ENCODE measurements around the gene ADGB. TPM values are rescaled to one million over a fixed set of nuclear protein-coding genes. Genes with fewer than 3 reads are reported as not detected.

Gene ADGB
- total and polyA plus RNA-seq, 4 donors, result 0.18 TPM; not detected in 3

DNA sequence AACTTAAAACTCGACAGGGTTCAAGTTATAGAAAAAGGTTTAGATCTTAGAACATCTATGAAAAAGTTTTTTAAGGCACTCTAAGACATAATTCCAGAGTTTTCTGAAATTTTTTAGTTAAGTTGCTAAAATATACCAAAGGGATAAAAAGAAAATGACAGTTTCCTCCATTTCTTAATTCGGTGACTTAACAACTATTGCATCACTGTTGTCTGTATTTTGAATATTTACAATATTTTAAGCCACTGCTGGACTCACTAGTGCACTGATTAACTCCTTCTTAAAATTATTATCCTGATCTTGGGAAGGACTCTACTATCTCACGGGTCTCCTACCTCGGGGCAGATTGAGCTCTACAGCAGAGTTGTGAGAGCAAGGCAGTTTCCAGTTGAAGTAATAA is 91.0 kb downstream of the ADGB start:
- H3K36me3 ChIP-seq (ENCODE audit: control insufficient read depth in 1 of 2, insufficient read depth in 2 of 2, low read length in 1 of 2), result no peaks in the 10 kb centered on the region
- no peak overlapping the region for H3K27ac ChIP-seq (ENCODE audit: low read depth in 1 of 2, low read length in 2 of 2)
- no peak overlapping the region for H3K4me3 ChIP-seq (ENCODE audit: low read length in 2 of 2)
- peaks cover 2% of the 10 kb centered on the region for H3K9me3 ChIP-seq (ENCODE audit: control insufficient read depth, low read length)
- WGBS, 2 donors, result 76 to 82% methylated on average over 4 of the region's 4 CpGs
- ATAC-seq (ENCODE audit: low FRiP score) (no peak), DNase-seq (no peak)
- no peaks in the 10 kb centered on the region for H3K27me3 ChIP-seq (ENCODE audit: control insufficient read depth in 1 of 2, insufficient read depth in 2 of 2, low read length in 1 of 2)
- intact Hi-C loops (cut with DNase I), result no loop called here
- peaks cover 0 to 2% of the 10 kb centered on the region in 2 donors for H3K4me1 ChIP-seq (ENCODE audit: control insufficient read depth in 1 of 2, insufficient read depth in 2 of 2, low read length in 2 of 2)

DNA sequence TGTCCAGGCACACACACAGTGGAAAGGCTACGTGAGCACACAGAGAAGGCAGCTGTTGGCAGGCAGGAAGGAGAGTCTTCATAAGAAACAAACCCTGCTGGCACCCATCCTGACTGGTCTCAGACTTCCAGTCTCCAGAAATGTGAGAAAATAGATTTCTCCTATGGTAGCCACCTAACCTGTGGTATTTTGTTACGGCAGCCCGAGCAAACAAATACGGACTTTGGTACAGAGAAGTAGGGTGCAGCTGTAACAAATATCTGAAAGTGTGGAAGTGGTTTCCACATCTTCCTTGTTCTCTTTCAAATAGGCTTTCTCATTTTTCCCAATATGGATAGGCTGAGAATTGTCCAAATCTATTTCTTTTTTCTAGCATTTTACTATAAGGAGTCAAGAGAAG is 94.6 kb downstream of the ADGB start:
- peaks cover 0 to 2% of the 10 kb centered on the region in 2 donors for H3K4me1 ChIP-seq (ENCODE audit: control insufficient read depth in 1 of 2, insufficient read depth in 2 of 2, low read length in 2 of 2)
- intact Hi-C loops (cut with DNase I), result no loop called here
- 76 to 81% methylated on average over 4 of the region's 4 CpGs for WGBS, 2 donors

GRCh38 chr6:146697921-146698320 is 99.1 kb downstream of the ADGB start:
- Histone ChIP-seq H3K36me3 (ENCODE audit: control insufficient read depth in 1 of 2, insufficient read depth in 2 of 2, low read length in 1 of 2) (no peaks in the 10 kb centered on the region), H3K4me1 (ENCODE audit: control insufficient read depth in 1 of 2, insufficient read depth in 2 of 2, low read length in 2 of 2) (peaks cover 0 to 2% of the 10 kb centered on the region in 2 donors), H3K27me3 (ENCODE audit: control insufficient read depth in 1 of 2, insufficient read depth in 2 of 2, low read length in 1 of 2) (no peaks in the 10 kb centered on the region), H3K4me3 (ENCODE audit: low read length in 2 of 2) (no peak overlapping the region), H3K27ac (ENCODE audit: low read depth in 1 of 2, low read length in 2 of 2) (no peak overlapping the region), H3K9me3 (ENCODE audit: control insufficient read depth, low read length) (peaks cover 2% of the 10 kb centered on the region)
- WGBS, 2 donors, result 35 to 50% methylated on average over 2 of the region's 2 CpGs
- intact Hi-C loops (cut with DNase I), result loop anchor here (2.0 to 5.0 kb wide), 2 partner anchors 155 to 156 kb away; partner anchors contain the start of gene RAB32 (in 2 of the 2)
- DNase-seq (no peak), ATAC-seq (ENCODE audit: low FRiP score) (no peak)

More for the DNA sequence above, 94.6 kb downstream of the ADGB start:
- Histone ChIP-seq H3K27me3 (ENCODE audit: control insufficient read depth in 1 of 2, insufficient read depth in 2 of 2, low read length in 1 of 2) (no peaks in the 10 kb centered on the region), H3K27ac (ENCODE audit: low read depth in 1 of 2, low read length in 2 of 2) (no peak overlapping the region), H3K9me3 (ENCODE audit: control insufficient read depth, low read length) (peaks cover 2% of the 10 kb centered on the region), H3K4me3 (ENCODE audit: low read length in 2 of 2) (no peak overlapping the region), H3K36me3 (ENCODE audit: control insufficient read depth in 1 of 2, insufficient read depth in 2 of 2, low read length in 1 of 2) (no peaks in the 10 kb centered on the region)
- no peak for DNase-seq
- ATAC-seq (ENCODE audit: low FRiP score), result no peak

- no peaks in the 10 kb centered on the region for H3K27me3 ChIP-seq (ENCODE audit: control insufficient read depth in 1 of 2, insufficient read depth in 2 of 2, low read length in 1 of 2)
- no peak overlapping the region for H3K4me3 ChIP-seq (ENCODE audit: low read length in 2 of 2)
- no peaks in the 10 kb centered on the region for H3K36me3 ChIP-seq (ENCODE audit: control insufficient read depth in 1 of 2, insufficient read depth in 2 of 2, low read length in 1 of 2)
- no peaks in the 10 kb centered on the region for H3K9me3 ChIP-seq (ENCODE audit: control insufficient read depth, low read length)
- H3K27ac ChIP-seq (ENCODE audit: low read depth in 1 of 2, low read length in 2 of 2), result no peak overlapping the region
- DNase-seq (peak in 1 of 2 donors; percentile 71), ATAC-seq (ENCODE audit: low FRiP score) (peak; percentile 80)
- WGBS, 2 donors, result 22 to 25% methylated on average over 6 of the region's 6 CpGs
- no peaks in the 10 kb centered on the region for H3K4me1 ChIP-seq (ENCODE audit: control insufficient read depth in 1 of 2, insufficient read depth in 2 of 2, low read length in 2 of 2)
- intact Hi-C loops (cut with DNase I), result loop anchor here in 1 of 2 donors (10.0 kb wide), 1 partner anchor 775 kb away; no protein-coding TSS in a partner anchor
Observed at GRCh38 chr6:146700078-146700686, 101.4 kb downstream of the ADGB start.

- Histone ChIP-seq H3K27ac (ENCODE audit: low read depth in 1 of 2, low read length in 2 of 2) (no peak overlapping the region), H3K4me1 (ENCODE audit: control insufficient read depth in 1 of 2, insufficient read depth in 2 of 2, low read length in 2 of 2) (no peaks in the 10 kb centered on the region), H3K4me3 (ENCODE audit: low read length in 2 of 2) (no peak overlapping the region), H3K9me3 (ENCODE audit: control insufficient read depth, low read length) (no peaks in the 10 kb centered on the region), H3K27me3 (ENCODE audit: control insufficient read depth in 1 of 2, insufficient read depth in 2 of 2, low read length in 1 of 2) (no peaks in the 10 kb centered on the region), H3K36me3 (ENCODE audit: control insufficient read depth in 1 of 2, insufficient read depth in 2 of 2, low read length in 1 of 2) (no peaks in the 10 kb centered on the region)
- intact Hi-C loops (cut with DNase I), result loop anchor here in 1 of 2 donors (10.0 kb wide), 1 partner anchor 777 kb away; no protein-coding TSS in a partner anchor
- DNase-seq (no peak), ATAC-seq (ENCODE audit: low FRiP score) (no peak)
- WGBS, 2 donors, result 59 to 66% methylated on average over 2 of the region's 2 CpGs
Observed at GRCh38 chr6:146701632-146702031, 102.9 kb downstream of the ADGB start.

GRCh38 chr6:146709036-146709622 is 110.4 kb downstream of the ADGB start:
- intact Hi-C loops (cut with DNase I), result loop anchor here in 1 of 2 donors (10.0 kb wide), 1 partner anchor 784 kb away; no protein-coding TSS in a partner anchor
- Histone ChIP-seq H3K27ac (ENCODE audit: low read depth in 1 of 2, low read length in 2 of 2) (no peak overlapping the region), H3K27me3 (ENCODE audit: control insufficient read depth in 1 of 2, insufficient read depth in 2 of 2, low read length in 1 of 2) (no peaks in the 10 kb centered on the region), H3K36me3 (ENCODE audit: control insufficient read depth in 1 of 2, insufficient read depth in 2 of 2, low read length in 1 of 2) (no peaks in the 10 kb centered on the region), H3K4me3 (ENCODE audit: low read length in 2 of 2) (no peak overlapping the region), H3K9me3 (ENCODE audit: control insufficient read depth, low read length) (peaks cover 3% of the 10 kb centered on the region), H3K4me1 (ENCODE audit: control insufficient read depth in 1 of 2, insufficient read depth in 2 of 2, low read length in 2 of 2) (no peaks in the 10 kb centered on the region)
- DNase-seq, result no peak
- 45 to 53% methylated on average over 2 of the region's 2 CpGs for WGBS, 2 donors
- no peak for ATAC-seq (ENCODE audit: low FRiP score)

GRCh38 chr6:146719387-146719786 is 120.6 kb downstream of the ADGB start:
- no peaks in the 10 kb centered on the region for H3K27me3 ChIP-seq (ENCODE audit: control insufficient read depth in 1 of 2, insufficient read depth in 2 of 2, low read length in 1 of 2)
- H3K36me3 ChIP-seq (ENCODE audit: control insufficient read depth in 1 of 2, insufficient read depth in 2 of 2, low read length in 1 of 2), result no peaks in the 10 kb centered on the region
- H3K9me3 ChIP-seq (ENCODE audit: control insufficient read depth, low read length), result no peaks in the 10 kb centered on the region
- ATAC-seq (ENCODE audit: low FRiP score) (no peak), DNase-seq (no peak)
- H3K4me1 ChIP-seq (ENCODE audit: control insufficient read depth in 1 of 2, insufficient read depth in 2 of 2, low read length in 2 of 2), result no peaks in the 10 kb centered on the region
- WGBS, 2 donors, result 53 to 61% methylated on average over 4 of the region's 4 CpGs
- intact Hi-C loops (cut with DNase I), result no loop called here
- H3K4me3 ChIP-seq (ENCODE audit: low read length in 2 of 2), result no peak overlapping the region
- H3K27ac ChIP-seq (ENCODE audit: low read depth in 1 of 2, low read length in 2 of 2), result no peak overlapping the region

DNA sequence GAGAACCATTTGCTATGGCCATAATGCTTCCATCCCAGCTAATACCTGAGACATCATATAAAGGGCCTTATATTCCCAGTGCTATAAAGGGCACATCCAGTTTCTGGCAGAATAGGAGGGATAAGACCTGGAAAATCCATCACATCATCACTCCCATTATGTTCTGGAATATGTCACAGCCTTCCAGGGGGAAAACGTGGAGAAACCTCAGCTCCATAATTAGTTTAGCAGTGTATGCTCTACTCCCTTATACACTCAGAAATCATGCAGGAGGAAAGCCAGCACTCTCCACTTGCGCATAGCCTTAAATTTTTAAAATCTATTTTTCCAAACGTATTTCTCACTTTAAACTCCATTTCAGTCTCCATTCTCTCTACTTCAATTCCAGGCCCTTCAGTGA is 140.9 kb downstream of the ADGB start:
- H3K36me3 ChIP-seq (ENCODE audit: control insufficient read depth in 1 of 2, insufficient read depth in 2 of 2, low read length in 1 of 2), result no peaks in the 10 kb centered on the region
- WGBS, 2 donors, result 18 to 60% methylated on average over 3 of the region's 3 CpGs

DNA sequence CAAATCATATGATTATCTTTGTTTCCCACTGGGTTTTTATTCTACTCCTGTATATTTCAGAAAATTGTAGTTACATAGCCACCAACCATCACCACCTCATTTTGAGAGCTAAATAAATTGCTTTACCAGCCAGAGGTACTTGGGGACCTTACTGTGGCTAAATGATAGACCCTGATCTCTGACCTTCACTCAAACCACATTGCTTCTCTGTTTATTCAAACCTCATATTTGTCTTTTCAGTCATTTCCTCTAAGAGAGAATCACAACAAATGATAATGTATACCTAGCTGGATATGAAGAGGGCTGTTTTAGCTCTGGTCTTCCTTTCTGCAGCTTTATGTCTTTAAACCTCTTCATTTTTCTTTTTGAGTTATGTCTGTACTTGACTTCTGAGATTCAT is 142.8 kb downstream of the ADGB start:
- Histone ChIP-seq H3K4me3 (ENCODE audit: low read length in 2 of 2) (no peak overlapping the region), H3K36me3 (ENCODE audit: control insufficient read depth in 1 of 2, insufficient read depth in 2 of 2, low read length in 1 of 2) (no peaks in the 10 kb centered on the region), H3K27ac (ENCODE audit: low read depth in 1 of 2, low read length in 2 of 2) (no peak overlapping the region), H3K9me3 (ENCODE audit: control insufficient read depth, low read length) (no peaks in the 10 kb centered on the region), H3K27me3 (ENCODE audit: control insufficient read depth in 1 of 2, insufficient read depth in 2 of 2, low read length in 1 of 2) (no peaks in the 10 kb centered on the region), H3K4me1 (ENCODE audit: control insufficient read depth in 1 of 2, insufficient read depth in 2 of 2, low read length in 2 of 2) (no peaks in the 10 kb centered on the region)
- ATAC-seq (ENCODE audit: low FRiP score) (no peak), DNase-seq (no peak)
- intact Hi-C loops (cut with DNase I), result no loop called here

More for the DNA sequence above, 140.9 kb downstream of the ADGB start:
- Histone ChIP-seq H3K4me1 (ENCODE audit: control insufficient read depth in 1 of 2, insufficient read depth in 2 of 2, low read length in 2 of 2) (no peaks in the 10 kb centered on the region), H3K27me3 (ENCODE audit: control insufficient read depth in 1 of 2, insufficient read depth in 2 of 2, low read length in 1 of 2) (no peaks in the 10 kb centered on the region), H3K9me3 (ENCODE audit: control insufficient read depth, low read length) (no peaks in the 10 kb centered on the region), H3K4me3 (ENCODE audit: low read length in 2 of 2) (no peak overlapping the region), H3K27ac (ENCODE audit: low read depth in 1 of 2, low read length in 2 of 2) (no peak overlapping the region)
- intact Hi-C loops (cut with DNase I), result no loop called here
- DNase-seq (no peak), ATAC-seq (ENCODE audit: low FRiP score) (no peak)
